ENCODE data around the gene ZNF316.

DNA sequence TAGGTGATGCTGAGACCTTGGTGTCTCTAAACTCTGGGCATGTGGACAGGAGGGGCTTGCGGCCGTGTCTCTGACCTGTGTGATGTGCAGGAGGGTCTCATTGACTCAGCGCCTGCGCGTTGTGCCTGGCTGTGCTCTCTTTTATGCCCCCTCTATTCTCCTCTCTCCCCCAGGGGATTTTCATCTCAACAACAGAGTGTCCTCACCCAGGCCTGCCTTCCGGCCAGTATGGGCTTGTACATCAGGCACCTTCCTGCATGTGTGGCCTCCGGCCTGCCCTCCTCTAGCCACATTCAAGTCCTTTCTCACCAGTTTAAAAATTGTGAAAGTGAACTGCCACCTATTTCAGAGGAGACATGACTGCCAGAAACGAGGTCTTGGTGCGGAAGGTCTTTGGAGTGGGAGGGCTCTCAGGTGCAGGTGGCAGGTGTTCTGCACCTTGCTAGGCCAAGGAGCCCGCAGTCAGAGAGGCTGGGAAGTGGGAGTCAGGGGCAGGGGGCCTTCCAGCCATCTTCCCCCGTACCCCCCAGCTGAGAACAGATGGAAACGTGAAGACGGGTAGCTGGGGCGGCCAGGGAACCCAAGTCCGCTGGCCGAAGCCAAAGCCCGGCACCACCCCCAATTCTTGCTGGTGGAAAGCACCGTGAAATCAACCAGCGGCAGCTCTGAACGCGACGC is 47.8 kb upstream of the ZNF316 start:
- no peak for TF ChIP-seq POLR2A (IDR thresholded peaks at IDR 0.05)
- no peak for TF ChIP-seq CTCF (IDR thresholded peaks at IDR 0.05)
